Psoas muscle (tissue), 8 donors: ENCODE results near the gene KAZN. TPM values are rescaled to one million over a fixed set of nuclear protein-coding genes. Genes with fewer than 3 reads are reported as not detected.

Experiments used
- ATAC-seq, 4 donors: fragments of 200-7000 bp; cut with Tn5 transposase; one replicate each; pipeline ENCODE4 v1.9.1; 2020; ENCODE audit warnings: moderate library complexity in 3 of 4, mild to moderate bottlenecking in 2 of 4
- DNase-seq, 2 donors: peaks; one replicate each; pipeline ENCODE4 v3.0.0-alpha.2; 2020
- H3K27ac ChIP-seq: fragments of 200-600 bp; one replicate; pipeline ENCODE4 v1.8.0; 2022
- H3K27me3 ChIP-seq, 3 donors: fragments of 200-600 bp in 1 of 3; one replicate each; pipeline versions ENCODE4 v1.6.1 to v1.8.0; 2013 to 2022; ENCODE audit warnings: low read length in 2 of 3, mild to moderate bottlenecking in 2 of 3, moderate library complexity in 1 of 3; ENCODE audit not compliant: insufficient read depth in 3 of 3
- H3K36me3 ChIP-seq, 2 donors: fragments of 200-600 bp in 1 of 2; one replicate each; pipeline versions ENCODE4 v1.6.1 to v1.8.0; 2013 to 2022; ENCODE audit warnings: low read depth in 1 of 2, mild to moderate bottlenecking in 1 of 2, moderate library complexity in 1 of 2; ENCODE audit not compliant: insufficient read depth in 1 of 2
- H3K4me1 ChIP-seq: fragments of 200-600 bp; one replicate; pipeline ENCODE4 v1.8.0; 2022
- H3K4me3 ChIP-seq: fragments of 200-600 bp; one replicate; pipeline ENCODE4 v1.8.0; 2022; ENCODE audit warnings: mild to moderate bottlenecking
- H3K9me3 ChIP-seq: fragments of 200-600 bp; one replicate; pipeline ENCODE4 v1.8.0; 2022
- WGBS, 3 donors: extraction: QIAGEN DNeasy Blood & Tissue Kit; methylation state at CpG; one replicate each; pipeline versions ENCODE4 v1.1.6 to v1.1.7; 2013; 5-methylcytosine and 5-hydroxymethylcytosine counted together
- intact Hi-C, 2 donors: fragments of 100-400 bp; cut with DNase I; formaldehyde crosslinking; loops; one replicate each; pipeline versions ENCODE4 v1.11.0 to v1.14.2; 2022
- long read RNA-seq, 2 donors: library from polyadenylated mRNA; unstranded; transcript quantifications; one replicate each; pipeline ENCODE4 v2.0.0, GENCODE V29; 2021
- polyA plus RNA-seq, 3 donors: library from polyadenylated mRNA; stranded (reverse); fragments of 200-250 nt; gene quantifications; one replicate each; pipeline ENCODE4 v1.2.3, GENCODE V29; 2013
- total RNA-seq, 4 donors: library from RNA; stranded (reverse); fragmentation: NEBNext Ultra II Directional in 2 of 4; extraction: Animal tissue kit (Norgen Biotek cat#: 25700) in 2 of 4; gene quantifications; one replicate each; pipeline versions ENCODE4 v1.2.1 to v1.2.4, GENCODE V29; 2021 to 2023
- TF ChIP-seq, protein P1 (sequence below): fragments of 200-600 bp; IDR thresholded peaks from one replicate; pipeline ENCODE4 v1.8.0; 2022; ENCODE audit warnings: antibody characterized with exemption
- donor health status: healthy with polysubstance abuse.
- donor health status: DM: no; HTN: no; CAD: no; lungs with moderate emphysema.
- donor health status: Bipolar disorder and iron deficiency.
- donor health status: healthy.
- donor health status: DM: yes; HTN: yes; CAD: no.
- donor health status: DM: no; HTN: no; CAD: no.
- donor health status: DM: no; HTN: no; CAD: no.
- donor health status: DM: yes; HTN: yes; CAD: no.

Gene KAZN
- total RNA-seq (1 to 10 TPM in 3 of 4 donors, under 1 TPM in 1; 0.76 to 2.3 (median 1.7) TPM), polyA plus RNA-seq (under 1 TPM; 0.23 to 0.97 (median 0.56) TPM)
- long read RNA-seq, donor 1, partial matches to known transcripts = 0 of 1 reads
- long read RNA-seq, donor 1, other reads (novel, unspliced or antisense) = 1 of 1 reads
- long read RNA-seq, donor 2, partial matches to known transcripts = 0 of 1 reads
- long read RNA-seq, donor 2, other reads (novel, unspliced or antisense) = 0 of 1 reads

DNA sequence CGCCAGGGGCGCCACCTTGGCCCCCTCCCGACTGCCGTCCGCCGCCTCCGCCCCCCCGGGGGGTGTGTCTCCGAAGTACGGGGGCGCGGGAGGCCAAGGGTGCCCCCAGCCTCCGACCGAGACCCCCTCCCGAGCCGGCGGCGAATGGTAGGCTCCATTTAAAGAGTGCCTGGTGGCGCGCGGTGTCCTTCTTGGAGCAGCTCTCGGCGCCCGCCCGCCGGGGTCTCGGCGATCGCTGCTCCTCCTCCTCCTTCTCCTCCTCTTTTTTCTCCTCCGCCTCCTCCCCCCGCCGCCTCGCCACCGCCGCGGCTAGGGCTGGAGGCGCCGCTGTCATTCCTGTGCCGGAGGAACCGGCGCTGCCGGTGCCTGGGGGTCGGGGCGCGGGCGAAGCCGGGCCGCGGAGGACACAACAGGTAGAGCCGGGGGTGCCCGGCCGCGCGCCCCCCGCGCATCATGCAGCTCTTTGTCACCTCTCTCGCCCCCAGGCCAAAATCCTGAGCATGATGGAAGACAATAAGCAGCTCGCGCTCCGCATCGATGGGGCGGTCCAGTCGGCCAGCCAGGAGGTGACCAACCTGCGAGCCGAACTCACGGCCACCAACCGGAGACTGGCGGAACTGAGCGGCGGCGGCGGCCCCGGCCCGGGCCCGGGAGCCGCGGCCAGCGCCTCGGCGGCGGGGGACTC is at the start of gene KAZN:
KAZN (plus strand) TSS at position 188 of the 685 bp plus-strand sequence.
- ATAC-seq (no peak), DNase-seq (peak in 1 of 2 donors; percentile 33)
- TF ChIP-seq, protein P1, sequence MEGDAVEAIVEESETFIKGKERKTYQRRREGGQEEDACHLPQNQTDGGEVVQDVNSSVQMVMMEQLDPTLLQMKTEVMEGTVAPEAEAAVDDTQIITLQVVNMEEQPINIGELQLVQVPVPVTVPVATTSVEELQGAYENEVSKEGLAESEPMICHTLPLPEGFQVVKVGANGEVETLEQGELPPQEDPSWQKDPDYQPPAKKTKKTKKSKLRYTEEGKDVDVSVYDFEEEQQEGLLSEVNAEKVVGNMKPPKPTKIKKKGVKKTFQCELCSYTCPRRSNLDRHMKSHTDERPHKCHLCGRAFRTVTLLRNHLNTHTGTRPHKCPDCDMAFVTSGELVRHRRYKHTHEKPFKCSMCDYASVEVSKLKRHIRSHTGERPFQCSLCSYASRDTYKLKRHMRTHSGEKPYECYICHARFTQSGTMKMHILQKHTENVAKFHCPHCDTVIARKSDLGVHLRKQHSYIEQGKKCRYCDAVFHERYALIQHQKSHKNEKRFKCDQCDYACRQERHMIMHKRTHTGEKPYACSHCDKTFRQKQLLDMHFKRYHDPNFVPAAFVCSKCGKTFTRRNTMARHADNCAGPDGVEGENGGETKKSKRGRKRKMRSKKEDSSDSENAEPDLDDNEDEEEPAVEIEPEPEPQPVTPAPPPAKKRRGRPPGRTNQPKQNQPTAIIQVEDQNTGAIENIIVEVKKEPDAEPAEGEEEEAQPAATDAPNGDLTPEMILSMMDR = no peak
- no peaks in the 10 kb centered on the region for H3K36me3 ChIP-seq
- 0 to 1% (median 1%) methylated on average over 56 to 80 of the region's 81 CpGs for WGBS, 3 donors
- intact Hi-C loops = no loop called here
- peak within 1 kb of the TSS; percentile 47 for H3K4me3 ChIP-seq
- peaks cover 3 to 62% (median 12%) of the 10 kb centered on the region in 3 donors for H3K27me3 ChIP-seq
- no peaks in the 10 kb centered on the region for H3K9me3 ChIP-seq
- H3K27ac ChIP-seq = no peak within 1 kb of the TSS
- H3K4me1 ChIP-seq = no peaks in the 10 kb centered on the region

DNA sequence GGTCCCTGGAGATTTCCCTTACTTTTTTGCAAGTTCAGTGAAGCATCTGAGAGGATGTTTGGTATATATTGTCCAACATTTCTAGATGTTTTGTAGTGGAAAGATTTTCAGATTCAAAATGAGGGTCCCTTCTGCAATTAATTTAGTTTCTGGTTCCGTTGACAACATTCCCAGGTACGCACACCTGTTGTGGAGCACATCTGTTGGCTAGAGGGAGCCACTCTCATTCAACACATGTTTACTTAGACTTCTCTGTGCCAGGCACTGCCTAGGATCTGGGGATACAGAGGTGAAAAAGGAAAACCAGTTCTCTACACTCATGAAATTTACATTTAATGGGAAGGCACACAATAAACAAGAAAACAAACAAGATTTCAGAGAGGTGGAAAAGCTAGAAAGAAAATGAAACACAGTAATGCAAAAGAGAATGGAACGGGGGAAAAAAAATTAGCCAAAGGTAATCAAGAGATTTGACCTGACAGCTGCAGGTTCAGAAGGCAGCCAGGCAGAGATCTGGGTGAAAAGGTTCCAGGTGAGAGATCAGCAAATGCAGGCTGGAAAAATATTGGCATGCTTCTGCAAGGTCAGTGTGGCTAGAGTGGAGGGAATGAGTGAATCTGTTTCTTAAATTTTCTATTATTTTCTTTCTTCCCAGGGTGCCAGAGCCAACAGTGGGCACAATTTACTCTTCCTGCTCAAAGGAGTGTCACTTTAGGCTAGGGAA is 48.4 kb upstream of the KAZN start:
- TF ChIP-seq, protein P1 = no peak
- WGBS, 3 donors = 77 to 87% (median 82%) methylated on average over 3 of the region's 3 CpGs
- Histone ChIP-seq H3K9me3 (no peaks in the 10 kb centered on the region), H3K27ac (no peak overlapping the region), H3K36me3 (no peaks in the 10 kb centered on the region), H3K4me1 (no peaks in the 10 kb centered on the region), H3K27me3 (no peaks in the 10 kb centered on the region), H3K4me3 (no peak overlapping the region)
- ATAC-seq (no peak), DNase-seq (no peak)
- intact Hi-C loops = no loop called here

DNA sequence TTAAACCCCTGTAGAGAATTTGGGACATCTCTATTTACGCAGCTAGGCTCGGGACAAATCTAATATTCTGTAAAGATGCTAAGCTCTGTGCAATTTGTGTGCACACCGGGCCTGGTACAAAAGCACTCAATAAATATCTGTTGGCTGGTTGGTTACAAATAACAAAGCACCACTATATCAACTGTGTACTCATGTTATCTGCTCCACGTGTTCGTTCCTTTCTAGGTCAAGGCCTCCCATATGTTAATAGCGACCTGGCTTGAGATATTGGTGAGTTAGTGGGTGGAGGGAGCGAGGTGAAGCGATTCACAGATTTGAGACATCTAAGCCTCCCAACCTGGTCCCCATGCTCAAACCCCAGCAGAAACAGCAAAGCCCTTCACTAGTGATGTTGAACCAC is 47.1 kb upstream of the KAZN start:
- Histone ChIP-seq H3K27me3 (no peaks in the 10 kb centered on the region), H3K9me3 (no peaks in the 10 kb centered on the region), H3K4me1 (no peaks in the 10 kb centered on the region), H3K27ac (no peak overlapping the region), H3K4me3 (no peak overlapping the region), H3K36me3 (no peaks in the 10 kb centered on the region)
- ATAC-seq (no peak), DNase-seq (no peak)
- intact Hi-C loops = no loop called here
- WGBS, 3 donors = 88 to 92% (median 89%) methylated on average over 8 of the region's 8 CpGs
- TF ChIP-seq, protein P1 = no peak

DNA sequence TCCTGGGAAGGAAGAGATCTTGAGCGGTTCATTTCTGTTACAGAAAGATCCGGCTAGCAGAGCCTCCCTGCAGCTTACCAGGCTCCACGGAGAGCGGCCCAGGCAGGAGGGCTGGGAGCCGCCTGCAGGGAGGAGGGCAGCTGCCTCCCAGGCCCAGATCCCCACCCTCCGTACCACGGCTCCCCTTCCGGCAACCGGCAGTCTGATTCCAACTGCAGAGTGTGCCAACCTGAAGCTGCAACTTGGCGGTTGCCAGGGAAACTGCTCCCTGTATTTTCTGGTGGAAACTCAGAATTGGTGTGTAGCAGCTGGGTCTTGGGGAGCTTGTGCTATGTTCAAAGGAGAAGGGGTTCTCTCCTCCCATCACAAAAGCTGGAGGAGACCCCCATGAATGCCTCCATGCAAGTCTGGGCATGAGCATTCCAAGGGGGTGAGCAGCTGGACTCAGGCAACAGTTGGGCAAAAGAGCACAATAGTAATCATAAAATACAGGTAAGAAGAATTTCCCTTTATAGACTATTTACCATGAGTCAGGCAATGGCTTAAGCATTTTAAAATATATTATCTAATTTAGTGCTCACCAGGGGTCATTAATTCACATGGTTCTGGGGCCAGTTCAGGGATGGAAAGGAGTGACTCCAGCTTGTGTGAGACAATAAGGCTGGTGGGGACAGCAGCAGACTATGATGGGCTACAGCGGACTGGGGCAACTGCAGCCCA is 46.1 kb upstream of the KAZN start:
- TF ChIP-seq, protein P1 = no peak
- WGBS, 3 donors = 38 to 48% (median 46%) methylated on average over 11 of the region's 11 CpGs
- ATAC-seq (no peak), DNase-seq (no peak)
- Histone ChIP-seq H3K9me3 (no peaks in the 10 kb centered on the region), H3K36me3 (no peaks in the 10 kb centered on the region), H3K27ac (no peak overlapping the region), H3K27me3 (no peaks in the 10 kb centered on the region), H3K4me1 (no peaks in the 10 kb centered on the region), H3K4me3 (no peak overlapping the region)
- intact Hi-C loops = no loop called here
